Stomach smooth muscle (tissue), 2 donors: ENCODE results near the gene TCP11.
A peak's percentile ranks its signal among the peaks of the same experiment; 100 is the strongest.

Experiments
- H3K27ac ChIP-seq: one replicate; pipeline ENCODE4 v1.7.0; 2013; ENCODE audit warnings: mild to moderate bottlenecking, low read length, inconsistent platforms
- H3K27me3 ChIP-seq, 2 donors: one replicate each; pipeline ENCODE4 v1.7.0; 2013; ENCODE audit warnings: low read length in 2 of 2; ENCODE audit not compliant: insufficient read depth in 2 of 2, control insufficient read depth in 1 of 2
- H3K36me3 ChIP-seq, 2 donors: one replicate each; pipeline ENCODE4 v1.7.0; 2013; ENCODE audit warnings: low read length in 2 of 2; ENCODE audit not compliant: control insufficient read depth in 2 of 2, insufficient read depth in 2 of 2
- H3K4me1 ChIP-seq: one replicate; pipeline ENCODE4 v1.7.0; 2013; ENCODE audit warnings: low read length; ENCODE audit not compliant: control insufficient read depth, insufficient read depth
- H3K4me3 ChIP-seq, 2 donors: one replicate each; pipeline ENCODE4 v1.7.0; 2013; ENCODE audit warnings: low read length in 2 of 2
- H3K9ac ChIP-seq, 2 donors: one replicate each; pipeline ENCODE4 v1.7.0; 2013; ENCODE audit warnings: low read length in 2 of 2, mild to moderate bottlenecking in 1 of 2
- H3K9me3 ChIP-seq, 2 donors: one replicate each; pipeline ENCODE4 v1.7.0; 2013; ENCODE audit warnings: low read length in 2 of 2; ENCODE audit not compliant: control insufficient read depth in 2 of 2
- donor health status: healthy.
- donor health status: Pancreatic carcinoma.

TCP11 gene

DNA sequence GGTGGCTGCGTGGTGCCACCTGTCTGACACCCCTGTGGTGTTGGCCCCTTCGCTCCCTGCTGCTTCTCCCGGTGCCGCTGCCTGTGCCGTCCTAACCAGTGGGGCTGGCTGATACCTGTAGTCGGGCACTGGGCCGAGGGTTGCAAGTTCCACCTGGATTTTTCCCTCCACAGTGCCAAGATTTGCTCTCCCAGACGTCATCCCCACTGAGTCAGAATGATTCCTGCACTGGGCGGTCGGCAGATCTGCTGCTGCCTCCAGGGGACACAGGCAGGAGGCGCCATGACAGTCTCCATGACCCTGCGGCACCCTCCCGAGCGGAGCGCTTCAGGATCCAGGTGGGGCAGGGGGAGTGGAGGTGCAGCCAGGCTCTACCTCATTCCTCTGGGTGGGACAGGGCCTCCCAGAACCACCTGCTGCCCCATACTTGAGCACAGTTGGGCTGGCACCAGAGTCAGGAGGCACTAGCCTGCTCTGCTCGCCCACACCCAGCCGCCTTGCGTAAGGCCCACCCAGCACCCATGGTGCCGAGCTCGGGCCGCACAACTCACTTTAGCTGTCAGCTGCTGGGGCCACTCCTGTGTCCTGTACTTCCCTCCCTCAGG lies 60.2 kb downstream of the TCP11 start:
- H3K9ac ChIP-seq, result no peak overlapping the region
- H3K36me3 ChIP-seq, result peaks cover 64 to 79% of the 10 kb centered on the region in 2 donors
- no peak overlapping the region for H3K4me3 ChIP-seq
- H3K4me1 ChIP-seq, result peaks cover 21% of the 10 kb centered on the region
- no peaks in the 10 kb centered on the region for H3K9me3 ChIP-seq
- H3K27me3 ChIP-seq, result no peaks in the 10 kb centered on the region
- H3K27ac ChIP-seq, result no peak overlapping the region

- Histone ChIP-seq H3K4me1 (peaks cover 21% of the 10 kb centered on the region), H3K9me3 (no peaks in the 10 kb centered on the region), H3K9ac (no peak overlapping the region), H3K27me3 (no peaks in the 10 kb centered on the region), H3K27ac (no peak overlapping the region), H3K36me3 (peaks cover 57 to 72% of the 10 kb centered on the region in 2 donors), H3K4me3 (no peak overlapping the region)
Measured at GRCh38 chr6:35080016-35080680, 61.0 kb downstream of the TCP11 start.

GRCh38 chr6:35079311-35080000 lies 61.7 kb downstream of the TCP11 start:
- peaks cover 20% of the 10 kb centered on the region for H3K4me1 ChIP-seq
- H3K9ac ChIP-seq, result no peak overlapping the region
- peaks cover 55 to 65% of the 10 kb centered on the region in 2 donors for H3K36me3 ChIP-seq
- H3K9me3 ChIP-seq, result no peaks in the 10 kb centered on the region
- H3K4me3 ChIP-seq, result no peak overlapping the region
- no peak overlapping the region for H3K27ac ChIP-seq
- H3K27me3 ChIP-seq, result no peaks in the 10 kb centered on the region

GRCh38 chr6:35078896-35079295 lies 62.2 kb downstream of the TCP11 start:
- peaks cover 53 to 67% of the 10 kb centered on the region in 2 donors for H3K36me3 ChIP-seq
- no peaks in the 10 kb centered on the region for H3K9me3 ChIP-seq
- no peak overlapping the region for H3K4me3 ChIP-seq
- H3K27ac ChIP-seq, result no peak overlapping the region
- no peaks in the 10 kb centered on the region for H3K27me3 ChIP-seq
- H3K4me1 ChIP-seq, result peaks cover 19% of the 10 kb centered on the region
- no peak overlapping the region for H3K9ac ChIP-seq

DNA sequence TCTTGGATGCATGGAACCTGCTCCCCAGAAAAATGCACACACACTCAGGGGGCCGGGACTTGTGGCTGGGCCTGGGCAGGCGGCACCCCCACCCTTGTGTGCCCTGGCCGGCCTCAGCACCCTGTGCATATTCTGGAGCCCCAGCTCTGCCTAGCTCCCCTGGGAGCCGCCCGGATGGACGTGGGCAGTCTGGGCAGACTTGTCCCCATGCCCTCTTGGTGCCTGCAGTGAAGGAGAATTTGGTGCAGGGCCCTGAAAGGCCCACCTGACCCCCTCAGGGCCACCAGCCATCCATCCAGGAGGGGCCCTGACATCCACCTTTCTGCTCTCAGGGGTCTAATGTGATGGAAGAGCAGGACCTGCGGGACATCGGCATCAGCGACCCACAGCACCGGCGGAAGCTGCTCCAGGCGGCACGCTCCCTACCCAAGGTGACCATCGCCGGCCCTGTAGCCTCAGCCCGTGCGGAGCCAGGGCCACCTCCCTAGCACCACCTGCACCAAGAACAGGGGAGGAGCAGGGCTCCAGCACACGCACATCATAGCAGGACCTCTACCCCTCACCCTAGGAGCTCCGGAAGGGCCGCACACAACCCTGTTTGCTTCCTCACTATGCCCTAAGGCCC lies 62.8 kb downstream of the TCP11 start:
- peaks cover 16% of the 10 kb centered on the region for H3K4me1 ChIP-seq
- H3K4me3 ChIP-seq, result no peak overlapping the region
- no peaks in the 10 kb centered on the region for H3K27me3 ChIP-seq
- no peaks in the 10 kb centered on the region for H3K9me3 ChIP-seq
- no peak overlapping the region for H3K27ac ChIP-seq
- H3K9ac ChIP-seq, result no peak overlapping the region
- H3K36me3 ChIP-seq, result peaks cover 52 to 65% of the 10 kb centered on the region in 2 donors

- Histone ChIP-seq H3K36me3 (peaks cover 53 to 66% of the 10 kb centered on the region in 2 donors), H3K4me1 (peaks cover 19% of the 10 kb centered on the region), H3K9ac (no peak overlapping the region)
Measured at GRCh38 chr6:35077713-35078105, 63.4 kb downstream of the TCP11 start.

DNA sequence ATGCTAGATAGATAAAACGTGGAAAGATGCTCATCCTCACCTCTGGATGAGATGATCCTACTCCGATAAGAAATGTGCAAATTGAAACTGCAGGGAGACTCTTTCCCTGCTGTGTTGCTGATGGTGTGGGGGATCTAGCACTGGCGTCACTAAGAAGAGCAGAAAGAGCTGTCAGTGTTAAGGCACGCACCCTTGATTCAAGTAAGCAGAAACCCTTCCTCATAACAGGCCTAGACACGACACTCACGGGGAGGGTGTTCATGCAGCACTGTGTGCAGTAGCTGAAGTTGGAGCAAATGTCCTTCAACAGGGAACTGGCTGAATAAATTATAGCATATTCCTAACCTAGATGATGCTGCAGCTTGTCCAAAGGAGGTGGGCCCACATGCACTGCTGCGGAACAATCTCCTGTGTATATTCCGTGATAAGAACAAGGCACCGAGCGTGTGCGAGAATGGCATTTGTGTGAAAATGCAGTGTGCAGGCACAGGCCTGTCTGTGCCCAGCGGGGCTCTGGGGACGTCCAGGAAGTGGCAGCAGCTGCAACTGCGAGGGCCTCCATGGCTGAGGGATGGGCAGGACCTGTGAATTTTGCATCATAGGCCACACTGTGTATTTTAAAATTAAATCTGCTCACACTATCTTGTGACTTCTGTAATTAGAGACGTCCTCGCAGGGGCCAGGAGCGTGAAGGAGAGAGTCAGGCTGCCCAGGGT lies 64.0 kb downstream of the TCP11 start:
- Histone ChIP-seq H3K9ac (no peak overlapping the region), H3K9me3 (no peaks in the 10 kb centered on the region), H3K4me1 (peaks cover 23% of the 10 kb centered on the region), H3K4me3 (no peak overlapping the region), H3K27me3 (no peaks in the 10 kb centered on the region), H3K27ac (no peak overlapping the region), H3K36me3 (peaks cover 55 to 65% of the 10 kb centered on the region in 2 donors)

More at GRCh38 chr6:35077713-35078105, 63.4 kb downstream of the TCP11 start:
- no peak overlapping the region for H3K27ac ChIP-seq
- H3K27me3 ChIP-seq, result no peaks in the 10 kb centered on the region
- H3K4me3 ChIP-seq, result no peak overlapping the region
- H3K9me3 ChIP-seq, result no peaks in the 10 kb centered on the region

GRCh38 chr6:35073766-35074471 lies 67.2 kb downstream of the TCP11 start:
- H3K36me3 ChIP-seq, result peaks cover 31 to 43% of the 10 kb centered on the region in 2 donors
- H3K27me3 ChIP-seq, result no peaks in the 10 kb centered on the region
- H3K4me1 ChIP-seq, result peaks cover 20% of the 10 kb centered on the region
- H3K4me3 ChIP-seq, result no peak overlapping the region
- no peak overlapping the region for H3K9ac ChIP-seq
- H3K27ac ChIP-seq, result no peak overlapping the region
- H3K9me3 ChIP-seq, result no peaks in the 10 kb centered on the region

DNA sequence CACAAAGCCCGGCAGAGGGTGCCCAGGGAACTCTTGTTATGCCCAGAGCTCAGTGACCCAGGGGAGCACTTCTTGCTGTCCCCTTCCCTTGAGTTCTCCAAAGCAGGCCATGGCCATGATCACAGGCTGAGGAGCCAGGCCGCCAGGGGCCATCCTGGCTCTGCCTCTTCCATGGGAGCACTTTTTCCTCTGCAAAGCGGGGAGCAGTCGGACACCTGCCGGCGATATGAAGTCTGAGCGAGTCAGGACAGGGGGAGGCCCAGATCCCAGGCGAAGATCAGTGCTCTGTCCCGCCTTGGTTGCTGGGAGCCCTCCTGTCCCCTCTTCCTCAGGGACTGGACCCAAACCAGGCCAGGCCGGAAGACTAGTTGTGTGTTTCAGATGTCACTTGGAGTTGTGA lies 67.9 kb downstream of the TCP11 start:
- Histone ChIP-seq H3K27me3 (no peaks in the 10 kb centered on the region), H3K36me3 (peaks cover 34 to 39% of the 10 kb centered on the region in 2 donors), H3K4me3 (no peak overlapping the region), H3K9me3 (no peaks in the 10 kb centered on the region), H3K4me1 (peaks cover 23% of the 10 kb centered on the region), H3K27ac (peak overlapping the region; percentile 24), H3K9ac (no peak overlapping the region)

- Histone ChIP-seq H3K4me1 (peaks cover 23% of the 10 kb centered on the region), H3K27me3 (no peaks in the 10 kb centered on the region), H3K9ac (no peak overlapping the region), H3K4me3 (no peak overlapping the region), H3K9me3 (no peaks in the 10 kb centered on the region), H3K27ac (peak overlapping the region; percentile 24), H3K36me3 (peaks cover 32 to 36% of the 10 kb centered on the region in 2 donors)
Measured at GRCh38 chr6:35072698-35073055, 68.5 kb downstream of the TCP11 start.
